Stimulated activated CD4-positive, alpha-beta T cell treated with anti-CD3 and anti-CD28 coated beads, Interleukin-1b, Interleukin-23, amount 100 ng/mL, for 4 hours (primary cell): Measurements from ENCODE around the gene BBS1.

Source experiments
- DNase-seq, 2 donors: peaks; one replicate each; pipeline ENCODE4 v3.0.0-alpha.2; 2020; ENCODE audit warnings: low read depth in 2 of 2

Gene BBS1

GRCh38 chr11:66477263-66478201 is 32.9 kb upstream of the BBS1 start:
- DNase-seq, result no peak

GRCh38 chr11:66478729-66479393 is 31.6 kb upstream of the BBS1 start:
- DNase-seq, result peak in 1 of 2 donors; percentile 19

GRCh38 chr11:66479394-66480116 is 30.9 kb upstream of the BBS1 start:
- no peak for DNase-seq

GRCh38 chr11:66480117-66480938 is 30.1 kb upstream of the BBS1 start, which contains the start of gene DPP3:
DPP3 (plus strand) TSS chr11:66480434; CDS start chr11:66482201, 1,767 bp downstream.
- DNase-seq, result peak; percentile 85 to 93

GRCh38 chr11:66484806-66485380 is 25.5 kb upstream of the BBS1 start:
- DNase-seq, result no peak

GRCh38 chr11:66488957-66489356 is 21.5 kb upstream of the BBS1 start:
- DNase-seq, result no peak

- DNase-seq, result no peak
Observed at GRCh38 chr11:66489636-66490035, 20.8 kb upstream of the BBS1 start.

GRCh38 chr11:66491315-66491935 is 19.0 kb upstream of the BBS1 start:
- no peak for DNase-seq

- no peak for DNase-seq
Observed at GRCh38 chr11:66492161-66492865, 18.1 kb upstream of the BBS1 start.

GRCh38 chr11:66493130-66493529 is 17.3 kb upstream of the BBS1 start:
- DNase-seq, result no peak

GRCh38 chr11:66494458-66494857 is 16.0 kb upstream of the BBS1 start:
- DNase-seq, result no peak

- no peak for DNase-seq
Observed at GRCh38 chr11:66494935-66495334, 15.5 kb upstream of the BBS1 start.

GRCh38 chr11:66495401-66495854 is 15.0 kb upstream of the BBS1 start:
- DNase-seq, result no peak

- DNase-seq, result no peak
Observed at GRCh38 chr11:66497206-66497605, 13.2 kb upstream of the BBS1 start.

- no peak for DNase-seq
Observed at GRCh38 chr11:66498506-66498905, 11.9 kb upstream of the BBS1 start.

- DNase-seq, result no peak
Observed at GRCh38 chr11:66505276-66505816, 5.1 kb upstream of the BBS1 start.

- no peak for DNase-seq
Observed at GRCh38 chr11:66509131-66509561, 1.3 kb upstream of the BBS1 start.

- DNase-seq, result no peak
Observed at GRCh38 chr11:66510990-66511339, 530 bp downstream of the BBS1 start.

- DNase-seq, result no peak
Observed at GRCh38 chr11:66523611-66524010, 13.2 kb downstream of the BBS1 start.
